ENCODE data around the gene PFN4.
A peak's percentile ranks its signal among the peaks of the same experiment; 100 is the strongest.
"Not testable (repeated sequence)": the region's sequence is repeated elsewhere in the genome, so short reads cannot be mapped to it uniquely, and the experiment has no call there.

Gene PFN4

DNA sequence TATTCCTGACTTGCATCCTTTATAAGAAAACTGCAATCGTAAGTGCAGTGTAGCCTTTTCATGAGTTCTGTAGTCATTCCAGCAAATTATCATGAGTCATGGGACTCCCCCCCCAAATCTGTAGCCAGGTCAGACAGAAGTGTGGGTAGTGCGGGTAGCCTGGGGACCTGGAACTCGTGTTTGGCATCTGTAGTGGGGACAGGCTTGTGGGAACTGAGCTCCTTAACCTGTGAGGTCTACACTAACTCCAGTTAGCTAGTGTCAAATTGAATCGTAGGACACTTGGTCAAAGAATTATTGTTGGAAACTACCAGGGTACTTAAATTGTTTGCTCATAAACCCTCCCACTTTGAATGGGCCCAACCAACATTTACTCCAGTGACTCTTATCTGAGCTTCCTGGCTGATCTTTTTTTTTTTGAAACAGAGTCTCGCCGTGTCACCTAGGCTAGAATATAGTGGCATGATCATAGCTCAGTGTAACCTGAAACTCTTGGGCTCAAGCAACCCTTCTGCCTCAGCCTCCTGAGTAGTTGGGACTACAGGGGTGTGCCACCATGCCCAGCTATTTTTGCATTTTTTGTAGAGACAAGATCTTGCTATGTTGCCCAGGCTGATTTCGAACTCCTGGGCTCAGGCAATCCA lies 12.4 kb downstream of the PFN4 start:
- no peak for DNase-seq

DNA sequence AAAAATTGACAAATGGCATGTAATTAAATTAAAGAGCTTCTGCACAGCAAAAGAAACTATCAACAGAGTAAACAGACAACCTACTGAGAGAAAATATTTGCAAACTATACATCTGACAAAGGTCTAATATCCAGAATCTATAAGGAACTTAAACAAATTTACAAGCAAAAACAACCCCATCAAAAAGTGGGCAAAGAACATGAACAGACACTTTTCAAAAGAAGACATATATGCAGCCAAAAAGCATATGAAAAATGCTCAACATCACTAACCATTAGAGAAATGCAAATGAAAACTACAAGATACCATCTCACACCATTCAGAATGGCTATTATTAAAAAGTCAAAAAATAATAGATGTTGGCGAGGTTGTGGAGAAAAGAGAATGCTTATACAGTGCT lies 13.7 kb downstream of the PFN4 start:
- DNase-seq, result not testable (repeated sequence)

DNA sequence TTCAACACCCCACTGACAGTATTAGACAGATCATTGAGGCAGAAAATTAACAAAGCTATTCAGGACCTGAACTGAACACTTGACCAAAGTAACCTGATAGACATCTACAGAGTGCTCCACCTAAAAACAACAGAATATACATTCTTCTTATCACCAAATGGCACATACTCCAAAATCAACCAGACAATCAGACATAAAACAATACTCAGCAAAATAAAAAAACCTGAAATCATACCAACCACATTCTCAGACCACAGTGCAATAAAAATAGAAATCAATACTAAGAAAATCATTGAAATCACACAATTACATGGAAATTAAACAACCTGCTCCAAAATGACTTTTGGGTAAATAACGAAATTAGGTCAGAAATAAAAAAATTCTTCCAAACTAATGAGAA lies 15.8 kb downstream of the PFN4 start:
- DNase-seq, result no peak

DNA sequence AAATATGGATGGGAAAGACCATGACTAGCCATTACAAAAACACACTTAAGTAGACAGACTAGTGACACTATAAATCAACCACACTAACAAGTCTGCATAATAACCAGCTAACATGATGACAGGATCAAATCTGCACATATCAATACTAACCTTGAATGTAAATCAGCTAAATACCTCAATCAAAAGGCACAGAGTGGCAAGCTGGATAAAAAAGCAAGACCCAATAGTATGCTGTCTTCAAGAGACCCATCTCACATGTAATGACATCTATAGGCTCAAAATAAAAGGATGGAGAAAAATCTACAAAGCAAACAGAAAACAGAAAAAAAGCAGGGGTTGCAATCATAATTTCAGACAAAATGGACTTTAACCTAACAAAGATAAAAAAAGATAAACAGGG lies 16.3 kb downstream of the PFN4 start:
- DNase-seq, result no peak

GRCh38 chr2:24105816-24106215 lies 17.3 kb downstream of the PFN4 start:
- no peak for DNase-seq

- DNase-seq, result no peak
Observed at GRCh38 chr2:24104906-24105305, 18.2 kb downstream of the PFN4 start.

- DNase-seq, result no peak
Observed at GRCh38 chr2:24104110-24104650, 19.0 kb downstream of the PFN4 start.

- DNase-seq, result no peak
Observed at GRCh38 chr2:24102677-24103076, 20.5 kb downstream of the PFN4 start.

DNA sequence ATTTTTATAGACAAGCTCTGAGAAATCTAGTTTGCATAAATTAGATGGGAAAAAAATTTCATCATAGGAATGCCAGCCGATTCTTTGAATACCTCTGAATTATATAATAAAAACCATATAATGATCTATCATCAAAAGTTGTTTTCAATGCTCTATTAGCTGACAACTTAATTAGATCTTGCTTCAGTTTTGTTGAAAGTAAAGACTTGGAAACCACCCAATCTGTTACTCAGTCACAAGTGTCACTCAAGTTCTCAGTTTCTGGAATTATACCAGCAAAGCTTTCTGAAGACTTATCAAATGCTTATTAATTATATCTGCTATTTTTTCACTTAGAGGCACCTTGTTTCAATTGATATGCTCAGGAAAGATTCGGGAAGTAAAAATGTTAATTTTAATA lies 21.1 kb downstream of the PFN4 start:
- no peak for DNase-seq

DNA sequence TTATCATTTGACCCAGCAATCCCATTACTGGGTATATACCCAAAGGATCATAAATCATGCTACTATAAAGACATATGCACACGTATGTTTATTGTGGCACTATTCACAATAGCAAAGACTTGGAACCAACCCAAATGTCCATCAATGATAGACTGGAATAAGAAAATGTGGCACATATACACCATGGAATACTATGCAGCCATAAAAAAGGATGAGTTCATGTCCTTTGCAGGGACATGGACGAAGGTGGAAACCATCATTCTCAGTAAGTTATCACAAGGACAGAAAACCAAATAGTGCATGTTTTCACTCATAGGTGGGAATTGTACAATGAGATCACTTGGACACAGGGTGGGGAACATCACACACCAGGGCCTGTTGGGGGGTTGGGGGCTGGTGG lies 22.4 kb downstream of the PFN4 start:
- not testable (repeated sequence) for DNase-seq

- not testable (repeated sequence) for DNase-seq
Observed at GRCh38 chr2:24095171-24095677, 27.9 kb downstream of the PFN4 start.

- DNase-seq, result not testable (repeated sequence)
Observed at GRCh38 chr2:24093270-24093669, 29.9 kb downstream of the PFN4 start.

DNA sequence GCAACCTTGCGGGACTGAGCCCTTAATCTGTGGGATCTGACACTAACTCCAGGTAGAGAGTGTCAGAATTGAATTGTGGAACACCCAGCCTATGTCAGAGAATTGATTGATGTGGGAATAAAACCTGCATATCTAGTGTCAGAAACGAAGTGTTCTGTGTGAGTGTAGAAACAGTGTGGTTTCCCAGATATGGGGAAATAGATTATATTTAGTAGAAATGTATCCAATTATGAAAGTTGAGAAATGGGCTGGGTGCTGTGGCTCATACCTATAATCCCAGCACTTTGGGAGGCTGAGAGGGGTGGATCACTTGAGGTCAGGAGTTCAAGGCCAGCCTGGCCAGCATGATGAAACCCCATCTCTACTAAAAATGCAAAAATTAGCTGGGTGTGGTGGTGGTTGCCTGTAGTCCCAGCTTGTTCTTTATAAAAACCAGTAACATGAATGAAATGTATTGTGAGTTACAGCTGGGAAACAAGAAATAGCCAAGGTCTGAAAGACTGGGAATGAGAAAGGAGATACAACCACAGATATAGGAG lies 34.2 kb downstream of the PFN4 start:
- no peak for DNase-seq

GRCh38 chr2:24087032-24087431 lies 36.1 kb downstream of the PFN4 start:
- no peak for DNase-seq

DNA sequence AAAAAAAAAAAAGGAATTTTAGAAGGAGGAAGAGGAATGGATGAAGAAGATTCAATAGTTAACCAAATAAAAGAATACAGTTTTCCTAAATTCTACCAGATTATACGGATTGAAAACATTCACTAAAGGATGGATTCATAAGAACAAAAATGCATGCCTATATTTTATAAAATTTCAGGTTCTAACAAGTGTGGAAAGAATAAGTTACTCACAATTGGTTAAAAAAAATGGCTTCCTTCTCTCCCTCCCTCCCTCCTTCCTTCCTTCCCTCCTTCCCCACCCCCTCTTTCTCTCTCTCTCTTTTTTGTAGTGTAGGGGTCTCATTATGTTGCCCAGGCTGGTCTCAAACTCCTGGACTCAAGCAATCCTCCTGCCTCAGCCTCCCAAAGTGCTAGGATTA lies 36.9 kb downstream of the PFN4 start:
- no peak for DNase-seq

DNA sequence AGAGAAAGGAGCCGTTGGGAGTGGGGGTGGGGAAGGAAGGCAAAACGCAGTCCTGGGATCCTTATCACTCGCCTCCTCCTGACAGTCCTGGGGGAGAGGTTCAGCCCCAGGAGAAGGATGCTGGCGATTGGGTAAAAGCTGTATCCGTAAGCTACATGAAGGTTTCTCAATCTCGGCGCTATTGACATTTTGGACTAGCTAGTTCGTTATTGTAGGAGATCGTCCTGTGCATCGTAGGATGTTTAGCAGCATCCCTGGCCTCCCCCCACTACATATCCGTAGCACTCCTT lies 38.0 kb downstream of the PFN4 start:
- DNase-seq, result no peak

DNA sequence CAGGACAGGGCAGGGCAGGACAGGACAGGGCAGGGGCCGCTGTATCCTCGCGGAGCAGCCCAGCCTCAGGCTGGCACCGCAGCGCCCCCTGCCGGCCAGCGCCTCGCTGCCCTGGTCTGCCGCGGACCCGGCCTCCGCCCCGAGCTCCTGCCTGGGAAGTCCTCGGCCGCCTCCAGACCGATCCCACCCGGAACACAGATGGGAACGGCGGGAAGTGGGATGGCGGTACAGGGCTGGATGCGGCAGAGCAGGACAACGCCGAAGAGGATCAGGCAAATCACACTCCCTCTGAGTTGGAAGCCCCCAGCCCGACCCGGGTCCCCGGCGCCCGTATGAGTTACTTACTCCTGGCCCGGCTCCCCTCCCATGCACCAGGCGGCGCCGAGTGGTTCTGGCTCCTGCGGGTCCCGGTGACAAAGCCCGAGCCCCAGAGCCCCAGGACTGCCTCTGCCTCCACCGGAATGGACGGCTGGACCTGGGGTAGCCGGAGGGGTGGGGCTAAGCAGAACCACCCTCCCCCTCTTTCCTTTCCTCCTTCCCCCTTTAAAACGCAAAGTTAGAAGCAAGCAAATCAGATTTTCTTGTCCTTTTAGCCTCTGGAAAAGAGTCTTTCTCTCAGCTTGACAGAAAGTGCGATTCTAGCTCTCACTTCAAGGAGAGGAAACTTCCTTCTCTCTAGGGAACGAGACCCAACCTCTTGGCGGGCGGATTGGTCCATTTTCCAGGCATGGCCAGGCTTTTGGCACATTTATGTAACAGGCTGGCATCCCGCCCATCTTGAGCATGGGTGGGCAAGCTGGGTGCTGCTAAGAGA lies 38.5 kb downstream of the PFN4 start, which contains the start of gene TP53I3:
Gene TP53I3, minus strand, starts transcription at position 449 of the 814 bp plus-strand sequence. CDS start 508 bp downstream, outside the sequence.
- DNase-seq, result peak; percentile 95

- peak; percentile 87 for DNase-seq
Observed at GRCh38 chr2:24083567-24084385, 39.4 kb downstream of the PFN4 start.

GRCh38 chr2:24082787-24083566 lies 40.2 kb downstream of the PFN4 start:
- no peak for DNase-seq

- DNase-seq, result peak; percentile 54
Observed at GRCh38 chr2:24080701-24081100, 42.4 kb downstream of the PFN4 start.

- DNase-seq, result no peak
Observed at GRCh38 chr2:24077879-24078278, 45.3 kb downstream of the PFN4 start.

DNA sequence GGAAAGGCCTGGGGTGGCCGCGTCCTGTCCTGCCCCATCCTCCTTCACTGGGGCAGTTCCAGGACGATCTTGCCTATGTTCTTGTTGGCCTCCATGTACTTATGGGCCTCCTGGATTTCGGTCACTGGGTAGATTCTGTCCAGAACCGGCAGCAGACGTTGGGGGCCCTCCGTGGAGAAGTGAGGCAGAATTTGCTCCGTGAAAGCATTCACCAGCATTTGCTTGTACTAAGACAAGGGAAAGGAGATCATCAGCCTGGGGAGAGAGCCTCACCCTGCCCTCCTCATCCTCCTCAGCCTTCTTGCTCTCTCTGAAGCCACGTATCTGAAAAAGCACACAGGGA lies 45.6 kb downstream of the PFN4 start:
- no peak for DNase-seq
